ENCODE data around the gene C11orf68. TPM values are rescaled to one million over a fixed set of nuclear protein-coding genes. Genes with fewer than 3 reads are reported as not detected.

Gene C11orf68
- total and polyA plus RNA-seq, 2 donors (not counting 1 experiment from before 2014, with no cell fraction given): 34.9 to 50.6 TPM

- H3K4me1 ChIP-seq (ENCODE audit: control insufficient read depth in 2 of 2, insufficient read depth in 2 of 2, low read length in 2 of 2): peaks cover 20% of the 10 kb centered on the region in 2 donors
- no peak overlapping the region for H3K9ac ChIP-seq (ENCODE audit: low read length)
- peaks cover 0 to 39% (median 16%) of the 10 kb centered on the region in 4 experiments for H3K27me3 ChIP-seq (replicated peaks in 1 of 4; ENCODE audit: control extremely low read depth in 1 of 4, control insufficient read depth in 3 of 4, insufficient read depth in 4 of 4, low read length in 3 of 4)
- Mint-ChIP-seq H3K4me1 (peaks cover 10% of the 10 kb centered on the region), H3K9me3 (ENCODE audit: insufficient read depth) (no peaks in the 10 kb centered on the region), H3K27me3 (peaks cover 29% of the 10 kb centered on the region), H3K4me3 (no peak overlapping the region), H3K27ac (no peak overlapping the region)
- no peaks in the 10 kb centered on the region for H3K36me3 ChIP-seq (replicated peaks in 1 of 2; ENCODE audit: control extremely low read depth in 1 of 2, control insufficient read depth in 1 of 2, extremely low read depth in 1 of 2, insufficient read depth in 2 of 2, low read length in 1 of 2)
- H2AFZ ChIP-seq (ENCODE audit: insufficient read depth, low read depth, low read length, poor library complexity, severe bottlenecking): no peak overlapping the region
- DNase-seq: no peak
- no peaks in the 10 kb centered on the region for H3K79me2 ChIP-seq (ENCODE audit: control insufficient read depth, insufficient read depth, low read length)
- ChIA-PET POLR2A (interaction anchor here (0.6 kb wide), 1 partner anchor 16 kb away, joined by 3 read pairs; the partner anchor contains the start of gene FIBP), CTCF (no interaction called here)
- whole genome bisulfite sequencing (ENCODE audit: insufficient coverage): 98% methylated on average over 7 of the region's 8 CpGs
- H3K9me3 ChIP-seq (ENCODE audit: control extremely low read depth in 1 of 3, control insufficient read depth in 2 of 3, insufficient read depth in 1 of 3, low read length in 2 of 3): peaks cover 0 to 10% (median 0%) of the 10 kb centered on the region in 3 donors
- ATAC-seq (ENCODE audit: low read depth): no peak
- H3K4me2 ChIP-seq (replicated peaks; ENCODE audit: low read depth, low read length, poor library complexity, severe bottlenecking): no peak overlapping the region
- intact Hi-C loops (cut with micrococcal nuclease): no loop called here
- TF ChIP-seq EZH2 (IDR thresholded peaks at IDR 0.05; ENCODE audit: borderline replicate concordance, insufficient read depth, low read depth, low read length, poor library complexity, severe bottlenecking) (no peak), CTCF (IDR thresholded peaks at IDR 0.05) (no peak)
- no peaks in the 10 kb centered on the region for H4K20me1 ChIP-seq (ENCODE audit: control insufficient read depth, insufficient read depth, low read length, poor library complexity, severe bottlenecking)
- H3K27ac ChIP-seq (ENCODE audit: low read length in 2 of 2): no peak overlapping the region
- H3K4me3 ChIP-seq (ENCODE audit: control extremely low read depth in 1 of 5, extremely low read depth in 1 of 5, insufficient read depth in 1 of 5, low read depth in 2 of 5, low read length in 4 of 5): no peak overlapping the region
Observed at GRCh38 chr11:65903715-65904114, 15.1 kb downstream of the C11orf68 start.

- Histone ChIP-seq H3K4me3 (ENCODE audit: control extremely low read depth in 1 of 5, extremely low read depth in 1 of 5, insufficient read depth in 1 of 5, low read depth in 2 of 5, low read length in 4 of 5) (no peak overlapping the region), H2AFZ (ENCODE audit: insufficient read depth, low read depth, low read length, poor library complexity, severe bottlenecking) (no peak overlapping the region), H3K79me2 (ENCODE audit: control insufficient read depth, insufficient read depth, low read length) (no peaks in the 10 kb centered on the region), H3K4me2 (replicated peaks; ENCODE audit: low read depth, low read length, poor library complexity, severe bottlenecking) (no peak overlapping the region), H3K27me3 (replicated peaks in 1 of 4; ENCODE audit: control extremely low read depth in 1 of 4, control insufficient read depth in 3 of 4, insufficient read depth in 4 of 4, low read length in 3 of 4) (peaks cover 0 to 41% (median 16%) of the 10 kb centered on the region in 4 experiments), H3K36me3 (replicated peaks in 1 of 2; ENCODE audit: control extremely low read depth in 1 of 2, control insufficient read depth in 1 of 2, extremely low read depth in 1 of 2, insufficient read depth in 2 of 2, low read length in 1 of 2) (no peaks in the 10 kb centered on the region), H3K27ac (ENCODE audit: low read length in 2 of 2) (no peak overlapping the region), H3K9me3 (ENCODE audit: control extremely low read depth in 1 of 3, control insufficient read depth in 2 of 3, insufficient read depth in 1 of 3, low read length in 2 of 3) (peaks cover 0 to 10% (median 0%) of the 10 kb centered on the region in 3 donors), H3K4me1 (ENCODE audit: control insufficient read depth in 2 of 2, insufficient read depth in 2 of 2, low read length in 2 of 2) (peaks cover 20% of the 10 kb centered on the region in 2 donors), H4K20me1 (ENCODE audit: control insufficient read depth, insufficient read depth, low read length, poor library complexity, severe bottlenecking) (no peaks in the 10 kb centered on the region), H3K9ac (ENCODE audit: low read length) (no peak overlapping the region)
- H3K4me1 Mint-ChIP-seq: peaks cover 10% of the 10 kb centered on the region
- no peak overlapping the region for H3K4me3 Mint-ChIP-seq
- ATAC-seq (ENCODE audit: low read depth) (no peak), DNase-seq (no peak)
- intact Hi-C loops (cut with micrococcal nuclease): no loop called here
- H3K27ac Mint-ChIP-seq: no peak overlapping the region
- TF ChIP-seq CTCF (IDR thresholded peaks at IDR 0.05) (no peak), EZH2 (IDR thresholded peaks at IDR 0.05; ENCODE audit: borderline replicate concordance, insufficient read depth, low read depth, low read length, poor library complexity, severe bottlenecking) (no peak)
- H3K9me3 Mint-ChIP-seq (ENCODE audit: insufficient read depth): no peaks in the 10 kb centered on the region
- ChIA-PET POLR2A (interaction anchor here (0.6 kb wide), 1 partner anchor 15 kb away, joined by 3 read pairs; the partner anchor contains the start of gene FIBP), CTCF (interaction anchor here (3.9 to 4.0 kb wide), 2 partner anchors 13 to 18 kb away, joined by 19 to 44 read pairs; partner anchors contain the start of genes CCDC85B and FIBP)
- no CpG with 5 or more reads among the region's 5 CpGs for WGBS (ENCODE audit: insufficient coverage)
- peaks cover 27% of the 10 kb centered on the region for H3K27me3 Mint-ChIP-seq
Observed at GRCh38 chr11:65903068-65903481, 15.8 kb downstream of the C11orf68 start.
